Panc1 (cell line): ENCODE measurements around the gene S1PR5. TPM values are rescaled to one million over a fixed set of nuclear protein-coding genes. Genes with fewer than 3 reads are reported as not detected.
"Not testable (repeated sequence)": the region's sequence is repeated elsewhere in the genome, so short reads cannot be mapped to it uniquely, and the experiment has no call there.

Experiments
- ATAC-seq: fragments of 200-7000 bp; cut with Tn5 transposase; 2 replicates; pipeline ENCODE4 v1.9.1; 2020; ENCODE audit warnings: mild to moderate bottlenecking, moderate library complexity
- BruUV-seq: library from RNA; stranded (reverse); fragments of 400-500 nt; replicated peaks from 2 replicates; lab custom pipeline; 2021; lab: Mats Ljungman, UMichigan
- CTCF ChIA-PET: fragments of 300-600 bp; sonication (Branson Sonifier 250); formaldehyde crosslinking; loops from one replicate; lab custom pipeline; 2022; ENCODE audit warnings: antibody characterized with exemption; lab: Charles Lee
- POLR2A ChIA-PET: fragments of 300-600 bp; sonication (Branson Sonifier 250); formaldehyde crosslinking; loops from one replicate; lab custom pipeline; 2022; ENCODE audit warnings: antibody characterized with exemption; lab: Charles Lee
- DNase-seq: peaks from one replicate; pipeline ENCODE4 v3.0.0-alpha.2; 2010; ENCODE audit warnings: low read depth, low spot score
- H3K27ac ChIP-seq: 2 replicates; pipeline ENCODE4 v1.5.1; 2011; ENCODE audit warnings: mild to moderate bottlenecking, low read length, inconsistent platforms
- H3K27me3 ChIP-seq: fragments of 200-500 bp; sonication (Bioruptor generic); 2 replicates; pipeline ENCODE4 v1.6.0; 2014; ENCODE audit warnings: low read length, inconsistent platforms; ENCODE audit not compliant: control insufficient read depth, insufficient read depth
- H3K36me3 ChIP-seq: fragments of 200-500 bp; sonication (Bioruptor generic); 2 replicates; pipeline ENCODE4 v1.5.1; 2014; ENCODE audit warnings: inconsistent platforms, mild to moderate bottlenecking, low read length, moderate library complexity; ENCODE audit not compliant: control insufficient read depth, insufficient read depth
- H3K4me1 ChIP-seq: 2 replicates; pipeline ENCODE4 v1.5.1; 2011; ENCODE audit warnings: inconsistent platforms, mild to moderate bottlenecking, low read length, moderate library complexity; ENCODE audit not compliant: control insufficient read depth, insufficient read depth
- H3K4me3 ChIP-seq, 2 experiments: 2 replicates each; pipeline ENCODE4 v1.5.1; 2011 to 2012; ENCODE audit warnings: low read depth in 2 of 2, low read length in 2 of 2, mild to moderate bottlenecking in 2 of 2, inconsistent platforms in 1 of 2, moderate library complexity in 1 of 2
- H3K9me3 ChIP-seq: fragments of 200-500 bp; sonication (Bioruptor generic); 2 replicates; pipeline ENCODE4 v1.5.1; 2014; ENCODE audit warnings: low read depth, mild to moderate bottlenecking, inconsistent platforms, low read length, moderate library complexity; ENCODE audit not compliant: control insufficient read depth, insufficient read depth
- CTCF ChIP-seq: fragments of 450-650 bp; IDR thresholded peaks from 2 replicates; pipeline ENCODE4 v1.5.1; 2017; ENCODE audit warnings: mild to moderate bottlenecking
- POLR2AphosphoS5 ChIP-seq: IDR thresholded peaks from 2 replicates; pipeline ENCODE4 v1.6.1; 2012; ENCODE audit warnings: mild to moderate bottlenecking, low read depth, low read length, moderate library complexity
- REST ChIP-seq, 2 experiments: IDR thresholded peaks; 2 replicates each; pipeline ENCODE4 v1.6.1; 2011 to 2012; ENCODE audit warnings: low read depth in 2 of 2, control low read depth in 1 of 2, low read length in 1 of 2, mild to moderate bottlenecking in 1 of 2, moderate library complexity in 1 of 2; ENCODE audit not compliant: insufficient read depth in 1 of 2
- SIN3A ChIP-seq: IDR thresholded peaks from 2 replicates; pipeline ENCODE4 v1.6.1; 2012; ENCODE audit warnings: low read depth, mild to moderate bottlenecking, low read length, moderate library complexity, borderline replicate concordance; ENCODE audit not compliant: insufficient read depth
- TCF7L2 ChIP-seq: IDR thresholded peaks from 2 replicates; pipeline ENCODE4 v1.6.1; 2011; ENCODE audit warnings: mild to moderate bottlenecking, low read depth, low read length, inconsistent platforms
- in situ Hi-C: cut with HindIII; loops from 2 replicates; pipeline ENCODE4 v1.10.0; 2016; ENCODE audit warnings: low sequenced_read_pairs, low pct_unique_long_range_greater_than_20kb
- intact Hi-C: fragments of 100-400 bp; cut with micrococcal nuclease; formaldehyde crosslinking; loops from one replicate; pipeline ENCODE4 v1.10.0; 2022; ENCODE audit not compliant: unreplicated experiment
- total RNA-seq: library from RNA; stranded (reverse); gene quantifications from one replicate; pipeline ENCODE4 v1.2.1, GENCODE V29; 2021; ENCODE audit not compliant: unreplicated experiment

The S1PR5 gene
- total RNA-seq, 1 experiment from 2014 or later: 3.4 TPM

GRCh38 chr19:10543420-10544241, 26.4 kb upstream of the S1PR5 start, which contains the start of gene ATG4D:
ATG4D (plus strand) TSS chr19:10543904; CDS start chr19:10544091, 187 bp downstream.
- H3K27ac ChIP-seq: peak within 1 kb of the TSS; percentile 69
- peak; percentile 91 for ATAC-seq
- H3K4me3 ChIP-seq: peak within 1 kb of the TSS; percentile 59 to 77
- in situ Hi-C loops (no loop called here), intact Hi-C loops (no loop called here)
- no peaks in the 10 kb centered on the region for H3K27me3 ChIP-seq
- no peaks in the 10 kb centered on the region for H3K4me1 ChIP-seq
- no TSS peak for BruUV-seq
- TF ChIP-seq TCF7L2 (no peak), SIN3A (peak; percentile 46; the same call in 1 of the 2 replicates), REST (IDR thresholded peaks at IDR 0.05; ENCODE audit: insufficient read depth in 1 of 2, low read depth in 2 of 2, low read length in 1 of 2) (no peak), CTCF (no peak), POLR2AphosphoS5 (peak; percentile 41; the same call in 1 of the 2 replicates)
- POLR2A ChIA-PET: no interaction called here
- no peaks in the 10 kb centered on the region; the same call in 1 of the 2 replicates for H3K36me3 ChIP-seq
- no peaks in the 10 kb centered on the region for H3K9me3 ChIP-seq
- CTCF ChIA-PET: interaction anchor here (0.7 kb wide), 1 partner anchor 62 kb away, joined by 3 read pairs; no protein-coding TSS in a partner anchor
- no peak for DNase-seq

- in situ Hi-C loops (no loop called here), intact Hi-C loops (no loop called here)
- Histone ChIP-seq H3K27me3 (no peaks in the 10 kb centered on the region), H3K27ac (no peak overlapping the region), H3K9me3 (no peaks in the 10 kb centered on the region), H3K4me1 (no peaks in the 10 kb centered on the region), H3K36me3 (no peaks in the 10 kb centered on the region; the same call in 1 of the 2 replicates), H3K4me3 (peak overlapping the region; percentile 59 to 77)
- CTCF ChIA-PET: interaction anchor here (0.7 kb wide), 1 partner anchor 62 kb away, joined by 3 read pairs; no protein-coding TSS in a partner anchor
- DNase-seq (no peak), ATAC-seq (no peak)
- TF ChIP-seq CTCF (no peak), SIN3A (no peak), TCF7L2 (no peak), POLR2AphosphoS5 (no peak), REST (IDR thresholded peaks at IDR 0.05; ENCODE audit: insufficient read depth in 1 of 2, low read depth in 2 of 2, low read length in 1 of 2) (no peak)
- POLR2A ChIA-PET: no interaction called here
- BruUV-seq: no TSS peak
Observed at GRCh38 chr19:10543059-10543419, 25.8 kb upstream of the S1PR5 start.

GRCh38 chr19:10539016-10539415, 21.8 kb upstream of the S1PR5 start:
- ATAC-seq, BruUV-seq, DNase-seq, H3K9me3 ChIP-seq, H3K4me1 ChIP-seq, POLR2A ChIA-PET, in situ Hi-C loops, H3K36me3 ChIP-seq, intact Hi-C loops, H3K27ac ChIP-seq, H3K4me3 ChIP-seq, H3K27me3 ChIP-seq: not testable (repeated sequence)
- CTCF ChIA-PET: interaction anchor here (0.7 kb wide), 1 partner anchor 28 kb away, joined by 3 read pairs; no protein-coding TSS in a partner anchor
